NCI-H226 (cell line): ENCODE results near the gene KL.

ENCODE experiments used
- DNase-seq: peaks from one replicate; pipeline ENCODE4 v3.0.0-alpha.2; 2015

Gene KL

DNA sequence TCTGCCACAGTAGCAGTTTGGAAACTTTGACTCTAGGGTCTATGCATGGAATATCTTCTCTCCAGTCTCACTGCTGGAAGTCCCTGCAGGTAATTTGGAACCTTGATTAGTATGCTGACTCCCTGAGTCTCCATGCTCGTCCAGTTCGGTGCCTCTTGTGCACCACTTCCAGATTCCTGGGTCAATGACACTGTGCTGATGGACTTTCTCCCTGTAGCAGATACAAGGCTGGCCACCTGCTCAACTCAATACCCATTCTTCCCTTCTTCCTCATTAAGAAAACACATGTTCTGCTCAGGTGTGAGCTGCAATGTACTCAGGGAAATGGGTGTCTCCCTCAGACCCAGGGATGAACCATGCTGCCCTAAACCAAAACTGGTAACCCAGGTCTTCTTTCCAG, 99.1 kb downstream of the KL start:
- no peak for DNase-seq
